Measurements from ENCODE around the gene BRF1. TPM values are rescaled to one million over a fixed set of nuclear protein-coding genes. Genes with fewer than 3 reads are reported as not detected.
A peak's percentile ranks its signal among the peaks of the same experiment; 100 is the strongest.

The BRF1 gene
- total and polyA plus RNA-seq, 2 donors from 2014 or later = 19.3 to 34.1 TPM

GRCh38 chr14:105346876-105347586 lies 46.2 kb upstream of the BRF1 start:
- Histone ChIP-seq H3K4me3 (ENCODE audit: low read length in 3 of 3) (no peak overlapping the region), H3K9me3 (ENCODE audit: control insufficient read depth in 2 of 3, insufficient read depth in 1 of 3, low read length in 3 of 3) (no peaks in the 10 kb centered on the region), H3K27ac (ENCODE audit: low read depth in 2 of 2, low read length in 2 of 2) (no peak overlapping the region), H3K36me3 (ENCODE audit: control insufficient read depth in 2 of 3, insufficient read depth in 3 of 3, low read length in 3 of 3) (no peaks in the 10 kb centered on the region), H3K9ac (ENCODE audit: low read length in 3 of 3) (no peak overlapping the region), H3K4me1 (ENCODE audit: control insufficient read depth in 2 of 3, insufficient read depth in 2 of 3, low read depth in 1 of 3, low read length in 3 of 3) (peaks cover 0 to 11% (median 8%) of the 10 kb centered on the region in 3 donors), H3K27me3 (ENCODE audit: control insufficient read depth, insufficient read depth, low read length) (no peaks in the 10 kb centered on the region)
- DNase-seq (peak; percentile 61 to 87 (median 81)), FAIRE-seq (no peak)
- TF ChIP-seq, protein P1, sequence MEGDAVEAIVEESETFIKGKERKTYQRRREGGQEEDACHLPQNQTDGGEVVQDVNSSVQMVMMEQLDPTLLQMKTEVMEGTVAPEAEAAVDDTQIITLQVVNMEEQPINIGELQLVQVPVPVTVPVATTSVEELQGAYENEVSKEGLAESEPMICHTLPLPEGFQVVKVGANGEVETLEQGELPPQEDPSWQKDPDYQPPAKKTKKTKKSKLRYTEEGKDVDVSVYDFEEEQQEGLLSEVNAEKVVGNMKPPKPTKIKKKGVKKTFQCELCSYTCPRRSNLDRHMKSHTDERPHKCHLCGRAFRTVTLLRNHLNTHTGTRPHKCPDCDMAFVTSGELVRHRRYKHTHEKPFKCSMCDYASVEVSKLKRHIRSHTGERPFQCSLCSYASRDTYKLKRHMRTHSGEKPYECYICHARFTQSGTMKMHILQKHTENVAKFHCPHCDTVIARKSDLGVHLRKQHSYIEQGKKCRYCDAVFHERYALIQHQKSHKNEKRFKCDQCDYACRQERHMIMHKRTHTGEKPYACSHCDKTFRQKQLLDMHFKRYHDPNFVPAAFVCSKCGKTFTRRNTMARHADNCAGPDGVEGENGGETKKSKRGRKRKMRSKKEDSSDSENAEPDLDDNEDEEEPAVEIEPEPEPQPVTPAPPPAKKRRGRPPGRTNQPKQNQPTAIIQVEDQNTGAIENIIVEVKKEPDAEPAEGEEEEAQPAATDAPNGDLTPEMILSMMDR (IDR thresholded peaks at IDR 0.05; ENCODE audit: borderline replicate concordance, extremely low read depth, insufficient read depth) = no peak
- intact Hi-C loops (cut with DNase I) = no loop called here

- intact Hi-C loops (cut with DNase I) = no loop called here
- Histone ChIP-seq H3K4me3 (ENCODE audit: low read length in 3 of 3) (no peak overlapping the region), H3K9me3 (ENCODE audit: control insufficient read depth in 2 of 3, insufficient read depth in 1 of 3, low read length in 3 of 3) (no peaks in the 10 kb centered on the region), H3K27me3 (ENCODE audit: control insufficient read depth, insufficient read depth, low read length) (no peaks in the 10 kb centered on the region), H3K4me1 (ENCODE audit: control insufficient read depth in 2 of 3, insufficient read depth in 2 of 3, low read depth in 1 of 3, low read length in 3 of 3) (peaks cover 0 to 8% (median 5%) of the 10 kb centered on the region in 3 donors), H3K9ac (ENCODE audit: low read length in 3 of 3) (no peak overlapping the region), H3K27ac (ENCODE audit: low read depth in 2 of 2, low read length in 2 of 2) (no peak overlapping the region), H3K36me3 (ENCODE audit: control insufficient read depth in 2 of 3, insufficient read depth in 3 of 3, low read length in 3 of 3) (no peaks in the 10 kb centered on the region)
- TF ChIP-seq, protein P1 (IDR thresholded peaks at IDR 0.05; ENCODE audit: borderline replicate concordance, extremely low read depth, insufficient read depth) = no peak
- FAIRE-seq (no peak), DNase-seq (no peak)
Observed at GRCh38 chr14:105346200-105346533, 45.4 kb upstream of the BRF1 start.

- H3K36me3 ChIP-seq (ENCODE audit: control insufficient read depth in 2 of 3, insufficient read depth in 3 of 3, low read length in 3 of 3) = no peaks in the 10 kb centered on the region
- H3K9me3 ChIP-seq (ENCODE audit: control insufficient read depth in 2 of 3, insufficient read depth in 1 of 3, low read length in 3 of 3) = no peaks in the 10 kb centered on the region
- FAIRE-seq (no peak), DNase-seq (no peak)
- H3K4me3 ChIP-seq (ENCODE audit: low read length in 3 of 3) = no peak overlapping the region
- peaks cover 0 to 16% (median 9%) of the 10 kb centered on the region in 3 donors for H3K4me1 ChIP-seq (ENCODE audit: control insufficient read depth in 2 of 3, insufficient read depth in 2 of 3, low read depth in 1 of 3, low read length in 3 of 3)
- no peak overlapping the region for H3K27ac ChIP-seq (ENCODE audit: low read depth in 2 of 2, low read length in 2 of 2)
- H3K27me3 ChIP-seq (ENCODE audit: control insufficient read depth, insufficient read depth, low read length) = no peaks in the 10 kb centered on the region
- TF ChIP-seq, protein P1 (IDR thresholded peaks at IDR 0.05; ENCODE audit: borderline replicate concordance, extremely low read depth, insufficient read depth) = no peak
- intact Hi-C loops (cut with DNase I) = no loop called here
- no peak overlapping the region for H3K9ac ChIP-seq (ENCODE audit: low read length in 3 of 3)
Observed at GRCh38 chr14:105343194-105343593, 42.4 kb upstream of the BRF1 start.

Measured in kidney (tissue), 14 donors.